HEK293 (cell line): ENCODE results near the gene PDE4B.

Experiments
- KLF16 ChIP-seq: fragments of 450-650 bp; formaldehyde crosslinking; IDR thresholded peaks from 2 replicates; pipeline ENCODE4 v1.5.1; 2017; ENCODE audit warnings: missing biosample characterization, missing genetic modification characterization
- TCF7L2 ChIP-seq: IDR thresholded peaks from 2 replicates; pipeline ENCODE4 v1.6.1; 2011; ENCODE audit warnings: low read depth, mild to moderate bottlenecking, inconsistent platforms, low read length, moderate library complexity, borderline replicate concordance
- ZNF184 ChIP-seq: fragments of 450-650 bp; IDR thresholded peaks from 2 replicates; pipeline ENCODE4 v1.5.1; 2018; ENCODE audit warnings: missing biosample characterization, mild to moderate bottlenecking, missing genetic modification characterization
- ZNF23 ChIP-seq: fragments of 450-650 bp; formaldehyde crosslinking; IDR thresholded peaks from 2 replicates; pipeline ENCODE4 v1.5.1; 2016; ENCODE audit warnings: missing biosample characterization, missing genetic modification characterization, borderline replicate concordance
- ZNF501 ChIP-seq: fragments of 450-650 bp; formaldehyde crosslinking; IDR thresholded peaks from 2 replicates; pipeline ENCODE4 v1.5.1; 2016; ENCODE audit warnings: missing biosample characterization, missing genetic modification characterization
- ZNF677 ChIP-seq: fragments of 450-650 bp; IDR thresholded peaks from 2 replicates; pipeline ENCODE4 v1.5.0; 2018; ENCODE audit warnings: missing biosample characterization, mild to moderate bottlenecking, missing genetic modification characterization, moderate library complexity
- TF ChIP-seq, protein P1 (sequence below): fragments of 450-650 bp; formaldehyde crosslinking; IDR thresholded peaks from 2 replicates; pipeline ENCODE4 v1.5.1; 2016; ENCODE audit warnings: missing biosample characterization, missing genetic modification characterization
- TF ChIP-seq, protein P2 (sequence below): fragments of 450-650 bp; formaldehyde crosslinking; IDR thresholded peaks from 2 replicates; pipeline ENCODE4 v1.5.1; 2016; ENCODE audit warnings: missing biosample characterization, missing genetic modification characterization
- TF ChIP-seq, protein P3 (sequence below): fragments of 450-650 bp; formaldehyde crosslinking; IDR thresholded peaks from 2 replicates; pipeline ENCODE4 v1.5.1; 2017; ENCODE audit warnings: missing biosample characterization, mild to moderate bottlenecking, missing genetic modification characterization, moderate library complexity
- TF ChIP-seq, protein P4 (sequence below): fragments of 450-650 bp; formaldehyde crosslinking; IDR thresholded peaks from 2 replicates; pipeline ENCODE4 v1.5.1; 2016; ENCODE audit warnings: missing biosample characterization, missing genetic modification characterization, low read depth
- TF ChIP-seq, protein P5 (sequence below): fragments of 450-650 bp; formaldehyde crosslinking; IDR thresholded peaks from 2 replicates; pipeline ENCODE4 v1.5.1; 2016; ENCODE audit warnings: missing biosample characterization, missing genetic modification characterization
- TF ChIP-seq, protein P6 (sequence below): fragments of 450-650 bp; formaldehyde crosslinking; IDR thresholded peaks from 2 replicates; pipeline ENCODE4 v1.5.1; 2016; ENCODE audit warnings: missing biosample characterization, missing genetic modification characterization
- TF ChIP-seq, protein P7 (sequence below): fragments of 450-650 bp; formaldehyde crosslinking; IDR thresholded peaks from 2 replicates; pipeline ENCODE4 v1.5.1; 2016; ENCODE audit warnings: missing biosample characterization, missing genetic modification characterization, borderline replicate concordance

DNA sequence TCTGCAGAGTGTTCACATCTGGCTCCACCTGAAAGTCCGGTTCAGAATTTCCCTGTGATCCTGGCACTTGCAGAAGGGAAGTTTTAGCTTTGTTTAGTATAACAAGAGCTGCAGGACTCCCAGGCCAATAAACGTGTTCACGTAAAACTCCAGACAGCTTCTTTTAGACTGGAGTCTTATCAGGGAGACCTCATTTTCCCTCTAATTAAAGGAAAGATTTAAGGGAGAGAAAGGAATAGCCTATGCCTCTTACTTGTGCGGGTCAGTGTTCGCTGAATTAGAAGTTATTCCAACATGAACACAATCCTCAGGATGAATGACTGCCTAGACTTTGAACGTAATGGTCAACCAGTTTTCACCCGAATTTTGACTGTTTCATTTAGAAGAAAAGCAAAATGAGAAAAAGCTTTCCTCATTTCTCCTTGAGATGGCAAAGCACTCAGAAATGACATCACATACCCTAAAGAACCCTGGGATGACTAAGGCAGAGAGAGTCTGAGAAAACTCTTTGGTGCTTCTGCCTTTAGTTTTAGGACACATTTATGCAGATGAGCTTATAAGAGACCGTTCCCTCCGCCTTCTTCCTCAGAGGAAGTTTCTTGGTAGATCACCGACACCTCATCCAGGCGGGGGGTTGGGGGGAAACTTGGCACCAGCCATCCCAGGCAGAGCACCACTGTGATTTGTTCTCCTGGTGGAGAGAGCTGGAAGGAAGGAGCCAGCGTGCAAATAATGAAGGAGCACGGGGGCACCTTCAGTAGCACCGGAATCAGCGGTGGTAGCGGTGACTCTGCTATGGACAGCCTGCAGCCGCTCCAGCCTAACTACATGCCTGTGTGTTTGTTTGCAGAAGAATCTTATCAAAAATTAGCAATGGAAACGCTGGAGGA lies 539.2 kb downstream of the PDE4B start:
- no peak for TF ChIP-seq KLF16 (tag by site-specific recombination)
- TF ChIP-seq, protein P1, sequence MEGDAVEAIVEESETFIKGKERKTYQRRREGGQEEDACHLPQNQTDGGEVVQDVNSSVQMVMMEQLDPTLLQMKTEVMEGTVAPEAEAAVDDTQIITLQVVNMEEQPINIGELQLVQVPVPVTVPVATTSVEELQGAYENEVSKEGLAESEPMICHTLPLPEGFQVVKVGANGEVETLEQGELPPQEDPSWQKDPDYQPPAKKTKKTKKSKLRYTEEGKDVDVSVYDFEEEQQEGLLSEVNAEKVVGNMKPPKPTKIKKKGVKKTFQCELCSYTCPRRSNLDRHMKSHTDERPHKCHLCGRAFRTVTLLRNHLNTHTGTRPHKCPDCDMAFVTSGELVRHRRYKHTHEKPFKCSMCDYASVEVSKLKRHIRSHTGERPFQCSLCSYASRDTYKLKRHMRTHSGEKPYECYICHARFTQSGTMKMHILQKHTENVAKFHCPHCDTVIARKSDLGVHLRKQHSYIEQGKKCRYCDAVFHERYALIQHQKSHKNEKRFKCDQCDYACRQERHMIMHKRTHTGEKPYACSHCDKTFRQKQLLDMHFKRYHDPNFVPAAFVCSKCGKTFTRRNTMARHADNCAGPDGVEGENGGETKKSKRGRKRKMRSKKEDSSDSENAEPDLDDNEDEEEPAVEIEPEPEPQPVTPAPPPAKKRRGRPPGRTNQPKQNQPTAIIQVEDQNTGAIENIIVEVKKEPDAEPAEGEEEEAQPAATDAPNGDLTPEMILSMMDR (tag by site-specific recombination), result peak; percentile 38; the same call in 1 of the 2 replicates
- TF ChIP-seq, protein P2, sequence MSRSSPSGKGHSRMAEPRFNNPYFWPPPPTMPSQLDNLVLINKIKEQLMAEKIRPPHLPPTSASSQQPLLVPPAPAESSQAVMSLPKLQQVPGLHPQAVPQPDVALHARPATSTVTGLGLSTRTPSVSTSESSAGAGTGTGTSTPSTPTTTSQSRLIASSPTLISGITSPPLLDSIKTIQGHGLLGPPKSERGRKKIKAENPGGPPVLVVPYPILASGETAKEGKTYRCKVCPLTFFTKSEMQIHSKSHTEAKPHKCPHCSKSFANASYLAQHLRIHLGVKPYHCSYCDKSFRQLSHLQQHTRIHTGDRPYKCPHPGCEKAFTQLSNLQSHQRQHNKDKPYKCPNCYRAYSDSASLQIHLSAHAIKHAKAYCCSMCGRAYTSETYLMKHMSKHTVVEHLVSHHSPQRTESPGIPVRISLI (tag by site-specific recombination), result no peak
- TF ChIP-seq TCF7L2, result no peak
- TF ChIP-seq, protein P3, sequence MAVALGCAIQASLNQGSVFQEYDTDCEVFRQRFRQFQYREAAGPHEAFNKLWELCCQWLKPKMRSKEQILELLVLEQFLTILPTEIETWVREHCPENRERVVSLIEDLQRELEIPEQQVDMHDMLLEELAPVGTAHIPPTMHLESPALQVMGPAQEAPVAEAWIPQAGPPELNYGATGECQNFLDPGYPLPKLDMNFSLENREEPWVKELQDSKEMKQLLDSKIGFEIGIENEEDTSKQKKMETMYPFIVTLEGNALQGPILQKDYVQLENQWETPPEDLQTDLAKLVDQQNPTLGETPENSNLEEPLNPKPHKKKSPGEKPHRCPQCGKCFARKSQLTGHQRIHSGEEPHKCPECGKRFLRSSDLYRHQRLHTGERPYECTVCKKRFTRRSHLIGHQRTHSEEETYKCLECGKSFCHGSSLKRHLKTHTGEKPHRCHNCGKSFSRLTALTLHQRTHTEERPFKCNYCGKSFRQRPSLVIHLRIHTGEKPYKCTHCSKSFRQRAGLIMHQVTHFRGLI (tag by site-specific recombination), result no peak
- TF ChIP-seq, protein P4, sequence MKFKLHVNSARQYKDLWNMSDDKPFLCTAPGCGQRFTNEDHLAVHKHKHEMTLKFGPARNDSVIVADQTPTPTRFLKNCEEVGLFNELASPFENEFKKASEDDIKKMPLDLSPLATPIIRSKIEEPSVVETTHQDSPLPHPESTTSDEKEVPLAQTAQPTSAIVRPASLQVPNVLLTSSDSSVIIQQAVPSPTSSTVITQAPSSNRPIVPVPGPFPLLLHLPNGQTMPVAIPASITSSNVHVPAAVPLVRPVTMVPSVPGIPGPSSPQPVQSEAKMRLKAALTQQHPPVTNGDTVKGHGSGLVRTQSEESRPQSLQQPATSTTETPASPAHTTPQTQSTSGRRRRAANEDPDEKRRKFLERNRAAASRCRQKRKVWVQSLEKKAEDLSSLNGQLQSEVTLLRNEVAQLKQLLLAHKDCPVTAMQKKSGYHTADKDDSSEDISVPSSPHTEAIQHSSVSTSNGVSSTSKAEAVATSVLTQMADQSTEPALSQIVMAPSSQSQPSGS, result peak; percentile 74
- TF ChIP-seq, protein P5, sequence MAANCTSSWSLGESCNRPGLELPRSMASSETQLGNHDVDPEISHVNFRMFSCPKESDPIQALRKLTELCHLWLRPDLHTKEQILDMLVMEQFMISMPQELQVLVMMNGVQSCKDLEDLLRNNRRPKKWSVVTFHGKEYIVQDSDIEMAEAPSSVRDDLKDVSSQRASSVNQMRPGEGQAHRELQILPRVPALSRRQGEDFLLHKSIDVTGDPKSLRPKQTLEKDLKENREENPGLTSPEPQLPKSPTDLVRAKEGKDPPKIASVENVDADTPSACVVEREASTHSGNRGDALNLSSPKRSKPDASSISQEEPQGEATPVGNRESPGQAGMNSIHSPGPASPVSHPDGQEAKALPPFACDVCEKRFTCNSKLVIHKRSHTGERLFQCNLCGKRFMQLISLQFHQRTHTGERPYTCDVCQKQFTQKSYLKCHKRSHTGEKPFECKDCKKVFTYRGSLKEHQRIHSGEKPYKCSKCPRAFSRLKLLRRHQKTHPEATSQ (tag by site-specific recombination), result no peak
- TF ChIP-seq ZNF501 (tag by site-specific recombination), result no peak
- TF ChIP-seq, protein P6, sequence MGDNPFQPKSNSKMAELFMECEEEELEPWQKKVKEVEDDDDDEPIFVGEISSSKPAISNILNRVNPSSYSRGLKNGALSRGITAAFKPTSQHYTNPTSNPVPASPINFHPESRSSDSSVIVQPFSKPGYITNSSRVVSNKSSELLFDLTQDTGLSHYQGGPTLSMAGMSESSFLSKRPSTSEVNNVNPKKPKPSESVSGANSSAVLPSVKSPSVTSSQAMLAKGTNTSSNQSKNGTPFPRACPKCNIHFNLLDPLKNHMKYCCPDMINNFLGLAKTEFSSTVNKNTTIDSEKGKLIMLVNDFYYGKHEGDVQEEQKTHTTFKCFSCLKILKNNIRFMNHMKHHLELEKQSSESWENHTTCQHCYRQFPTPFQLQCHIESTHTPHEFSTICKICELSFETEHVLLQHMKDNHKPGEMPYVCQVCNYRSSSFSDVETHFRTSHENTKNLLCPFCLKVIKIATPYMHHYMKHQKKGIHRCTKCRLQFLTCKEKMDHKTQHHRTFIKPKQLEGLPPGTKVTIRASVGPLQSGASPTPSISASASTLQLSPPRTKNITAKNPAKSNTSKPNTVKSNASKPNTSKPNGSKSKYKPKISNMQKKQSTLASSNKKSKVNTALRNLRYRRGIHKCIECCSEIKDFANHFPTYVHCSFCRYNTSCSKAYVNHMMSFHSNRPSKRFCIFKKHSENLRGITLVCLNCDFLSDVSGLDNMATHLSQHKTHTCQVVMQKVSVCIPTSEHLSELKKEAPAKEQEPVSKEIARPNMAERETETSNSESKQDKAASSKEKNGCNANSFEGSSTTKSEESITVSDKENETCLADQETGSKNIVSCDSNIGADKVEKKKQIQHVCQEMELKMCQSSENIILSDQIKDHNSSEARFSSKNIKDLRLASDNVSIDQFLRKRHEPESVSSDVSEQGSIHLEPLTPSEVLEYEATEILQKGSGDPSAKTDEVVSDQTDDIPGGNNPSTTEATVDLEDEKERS (tag by site-specific recombination), result no peak
- TF ChIP-seq ZNF23 (tag by site-specific recombination), result no peak
- no peak for TF ChIP-seq ZNF677 (tag by site-specific recombination)
- TF ChIP-seq, protein P7, sequence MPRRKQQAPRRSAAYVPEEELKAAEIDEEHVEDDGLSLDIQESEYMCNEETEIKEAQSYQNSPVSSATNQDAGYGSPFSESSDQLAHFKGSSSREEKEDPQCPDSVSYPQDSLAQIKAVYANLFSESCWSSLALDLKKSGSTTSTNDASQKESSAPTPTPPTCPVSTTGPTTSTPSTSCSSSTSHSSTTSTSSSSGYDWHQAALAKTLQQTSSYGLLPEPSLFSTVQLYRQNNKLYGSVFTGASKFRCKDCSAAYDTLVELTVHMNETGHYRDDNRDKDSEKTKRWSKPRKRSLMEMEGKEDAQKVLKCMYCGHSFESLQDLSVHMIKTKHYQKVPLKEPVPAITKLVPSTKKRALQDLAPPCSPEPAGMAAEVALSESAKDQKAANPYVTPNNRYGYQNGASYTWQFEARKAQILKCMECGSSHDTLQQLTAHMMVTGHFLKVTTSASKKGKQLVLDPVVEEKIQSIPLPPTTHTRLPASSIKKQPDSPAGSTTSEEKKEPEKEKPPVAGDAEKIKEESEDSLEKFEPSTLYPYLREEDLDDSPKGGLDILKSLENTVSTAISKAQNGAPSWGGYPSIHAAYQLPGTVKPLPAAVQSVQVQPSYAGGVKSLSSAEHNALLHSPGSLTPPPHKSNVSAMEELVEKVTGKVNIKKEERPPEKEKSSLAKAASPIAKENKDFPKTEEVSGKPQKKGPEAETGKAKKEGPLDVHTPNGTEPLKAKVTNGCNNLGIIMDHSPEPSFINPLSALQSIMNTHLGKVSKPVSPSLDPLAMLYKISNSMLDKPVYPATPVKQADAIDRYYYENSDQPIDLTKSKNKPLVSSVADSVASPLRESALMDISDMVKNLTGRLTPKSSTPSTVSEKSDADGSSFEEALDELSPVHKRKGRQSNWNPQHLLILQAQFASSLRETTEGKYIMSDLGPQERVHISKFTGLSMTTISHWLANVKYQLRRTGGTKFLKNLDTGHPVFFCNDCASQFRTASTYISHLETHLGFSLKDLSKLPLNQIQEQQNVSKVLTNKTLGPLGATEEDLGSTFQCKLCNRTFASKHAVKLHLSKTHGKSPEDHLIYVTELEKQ (tag by site-specific recombination), result no peak
- no peak; the same call in 1 of the 2 replicates for TF ChIP-seq ZNF184 (tag by site-specific recombination)
